ENCODE measurements around the gene PPARG.
"Not testable (repeated sequence)": the region's sequence is repeated elsewhere in the genome, so short reads cannot be mapped to it uniquely, and the experiment has no call there.

Gene PPARG

DNA sequence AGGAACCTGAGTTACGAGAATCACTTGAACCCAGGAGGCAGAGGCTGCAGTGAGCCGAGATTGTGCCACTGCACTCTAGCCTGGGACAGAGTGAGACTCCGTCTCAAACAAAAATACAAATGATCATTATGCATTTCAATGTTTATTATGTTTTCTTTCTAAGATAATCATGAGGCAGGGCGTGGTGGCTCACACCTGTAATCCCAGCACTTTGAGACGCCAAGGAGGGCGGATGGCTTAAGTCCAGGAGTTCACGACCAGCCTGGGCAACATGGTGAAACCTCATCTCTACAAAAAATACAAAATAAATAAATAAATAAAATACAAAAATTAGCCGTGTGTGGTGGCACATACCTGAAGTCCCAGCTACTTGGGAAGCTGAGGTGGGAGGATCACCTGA is 26.7 kb upstream of the PPARG start:
- H3K27ac ChIP-seq (ENCODE audit: low read depth, low read length); H3K4me1 ChIP-seq (ENCODE audit: control insufficient read depth, insufficient read depth, low read length); H3K4me3 ChIP-seq (ENCODE audit: low read depth, low read length); H3K36me3 ChIP-seq (ENCODE audit: control insufficient read depth, insufficient read depth, low read length); H3K27me3 ChIP-seq (ENCODE audit: control insufficient read depth, insufficient read depth, low read length); H3K9ac ChIP-seq (ENCODE audit: low read depth, low read length); H3K9me3 ChIP-seq (ENCODE audit: control insufficient read depth, insufficient read depth, low read length): not testable (repeated sequence)

DNA sequence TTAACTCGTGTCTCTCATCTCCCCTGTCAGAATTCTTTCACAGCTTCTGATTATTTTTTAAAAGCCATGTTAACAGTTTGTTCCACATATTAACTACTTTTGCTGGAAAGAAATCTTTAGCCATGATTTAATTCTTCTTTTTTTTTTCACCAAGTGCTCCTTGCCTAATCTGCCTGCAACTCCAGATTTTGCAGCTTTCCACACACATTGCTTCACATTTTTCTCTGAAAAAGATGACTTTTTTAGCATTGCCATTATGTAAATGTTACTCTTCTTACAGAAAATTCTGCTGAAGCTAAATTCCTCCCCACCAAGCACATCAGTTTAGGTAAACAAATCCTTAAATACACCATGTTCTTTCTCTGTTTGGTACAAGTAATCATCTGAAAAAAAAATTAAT is 23.4 kb upstream of the PPARG start:
- Histone ChIP-seq H3K36me3 (ENCODE audit: control insufficient read depth, insufficient read depth, low read length) (no peaks in the 10 kb centered on the region), H3K9me3 (ENCODE audit: control insufficient read depth, insufficient read depth, low read length) (no peaks in the 10 kb centered on the region), H3K4me3 (ENCODE audit: low read depth, low read length) (no peak overlapping the region), H3K27me3 (ENCODE audit: control insufficient read depth, insufficient read depth, low read length) (no peaks in the 10 kb centered on the region), H3K4me1 (ENCODE audit: control insufficient read depth, insufficient read depth, low read length) (no peaks in the 10 kb centered on the region), H3K27ac (ENCODE audit: low read depth, low read length) (no peak overlapping the region), H3K9ac (ENCODE audit: low read depth, low read length) (no peak overlapping the region)

DNA sequence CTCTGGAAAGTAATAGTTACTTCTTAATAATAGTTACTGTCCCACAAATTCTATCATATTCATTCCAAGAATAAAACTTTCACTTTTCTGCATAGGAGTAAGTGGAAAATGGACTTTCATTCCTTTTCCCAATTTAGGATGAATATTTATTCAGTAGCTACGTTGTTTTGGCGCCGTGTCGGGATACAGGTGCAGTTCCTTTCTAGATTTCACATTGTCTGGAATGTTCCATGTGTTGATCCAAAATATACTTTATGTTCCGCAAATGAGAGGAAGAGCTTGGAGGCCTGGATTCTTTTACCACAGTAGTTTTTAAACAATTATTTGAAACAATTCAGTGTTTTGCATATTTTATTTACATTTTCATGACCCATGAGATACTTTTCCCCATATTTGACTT is 22.8 kb upstream of the PPARG start:
- H3K4me1 ChIP-seq (ENCODE audit: control insufficient read depth, insufficient read depth, low read length), result no peaks in the 10 kb centered on the region
- no peak overlapping the region for H3K4me3 ChIP-seq (ENCODE audit: low read depth, low read length)
- no peaks in the 10 kb centered on the region for H3K9me3 ChIP-seq (ENCODE audit: control insufficient read depth, insufficient read depth, low read length)
- no peak overlapping the region for H3K9ac ChIP-seq (ENCODE audit: low read depth, low read length)
- no peak overlapping the region for H3K27ac ChIP-seq (ENCODE audit: low read depth, low read length)
- H3K27me3 ChIP-seq (ENCODE audit: control insufficient read depth, insufficient read depth, low read length), result no peaks in the 10 kb centered on the region
- H3K36me3 ChIP-seq (ENCODE audit: control insufficient read depth, insufficient read depth, low read length), result no peaks in the 10 kb centered on the region

DNA sequence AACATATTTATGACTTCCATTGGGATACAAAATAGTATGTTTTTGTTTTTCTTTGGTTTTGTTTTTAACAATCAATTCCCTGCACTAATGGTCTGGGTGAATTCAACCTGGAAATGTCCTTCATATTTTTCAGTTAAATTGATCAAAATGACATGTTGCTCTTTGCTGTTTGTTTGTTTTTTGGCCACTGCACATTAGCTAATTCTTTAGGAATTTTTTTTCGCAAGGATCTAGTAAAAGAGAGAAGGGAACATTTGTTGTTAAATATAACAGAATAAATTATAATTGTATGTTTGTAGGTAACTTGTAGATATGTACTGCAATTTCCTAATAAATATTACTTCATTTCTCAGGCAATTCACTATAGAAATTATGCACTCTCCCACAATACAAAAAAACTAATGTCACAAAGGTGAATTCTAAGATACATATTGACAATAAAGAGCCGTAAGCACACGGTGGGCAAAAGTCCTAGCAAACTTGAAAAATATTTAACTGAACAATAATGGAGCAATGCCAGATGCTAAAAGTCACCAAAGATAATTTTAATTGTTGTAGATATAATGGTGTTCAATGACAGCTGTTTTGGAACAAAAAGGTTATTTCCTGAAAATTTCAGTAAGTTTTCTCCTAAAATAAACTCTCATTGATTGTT is 21.4 kb upstream of the PPARG start:
- no peaks in the 10 kb centered on the region for H3K27me3 ChIP-seq (ENCODE audit: control insufficient read depth, insufficient read depth, low read length)
- no peak overlapping the region for H3K27ac ChIP-seq (ENCODE audit: low read depth, low read length)
- H3K4me1 ChIP-seq (ENCODE audit: control insufficient read depth, insufficient read depth, low read length), result no peaks in the 10 kb centered on the region
- H3K4me3 ChIP-seq (ENCODE audit: low read depth, low read length), result no peak overlapping the region
- no peak overlapping the region for H3K9ac ChIP-seq (ENCODE audit: low read depth, low read length)
- no peaks in the 10 kb centered on the region for H3K9me3 ChIP-seq (ENCODE audit: control insufficient read depth, insufficient read depth, low read length)
- no peaks in the 10 kb centered on the region for H3K36me3 ChIP-seq (ENCODE audit: control insufficient read depth, insufficient read depth, low read length)

DNA sequence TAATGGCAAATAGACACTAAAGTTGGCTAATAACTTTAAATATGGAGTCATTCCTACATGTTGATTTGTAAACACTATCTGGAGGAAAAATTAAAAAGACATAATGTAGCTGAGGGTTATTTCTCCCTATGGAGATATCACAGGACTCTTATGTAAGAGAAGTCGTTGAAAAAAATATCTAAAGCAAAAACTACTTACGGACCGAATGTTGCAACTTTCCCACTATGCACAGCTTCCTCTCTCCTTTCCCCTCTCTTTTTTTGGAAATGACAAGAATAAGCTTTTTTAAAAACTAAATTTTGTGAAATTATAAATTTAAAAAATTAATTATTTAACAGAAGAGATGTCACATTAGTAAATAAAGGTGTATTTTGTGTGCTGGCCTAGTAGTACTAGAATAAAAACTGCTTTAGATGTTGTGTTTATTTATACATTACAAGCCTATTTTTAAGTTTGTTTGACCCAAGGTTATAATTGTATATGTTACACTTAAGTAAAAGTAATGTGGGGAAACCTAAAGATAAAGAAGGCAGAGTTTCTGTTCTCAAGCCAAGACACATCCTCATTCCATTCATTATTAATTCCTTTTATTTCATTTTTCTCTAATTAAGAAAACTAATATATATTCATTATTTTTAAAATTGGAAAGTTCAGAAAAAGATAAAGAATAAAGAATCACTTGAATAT is 20.7 kb upstream of the PPARG start:
- Histone ChIP-seq H3K27me3 (ENCODE audit: control insufficient read depth, insufficient read depth, low read length) (no peaks in the 10 kb centered on the region), H3K27ac (ENCODE audit: low read depth, low read length) (no peak overlapping the region), H3K36me3 (ENCODE audit: control insufficient read depth, insufficient read depth, low read length) (no peaks in the 10 kb centered on the region), H3K9me3 (ENCODE audit: control insufficient read depth, insufficient read depth, low read length) (no peaks in the 10 kb centered on the region), H3K4me3 (ENCODE audit: low read depth, low read length) (no peak overlapping the region), H3K4me1 (ENCODE audit: control insufficient read depth, insufficient read depth, low read length) (no peaks in the 10 kb centered on the region), H3K9ac (ENCODE audit: low read depth, low read length) (no peak overlapping the region)

DNA sequence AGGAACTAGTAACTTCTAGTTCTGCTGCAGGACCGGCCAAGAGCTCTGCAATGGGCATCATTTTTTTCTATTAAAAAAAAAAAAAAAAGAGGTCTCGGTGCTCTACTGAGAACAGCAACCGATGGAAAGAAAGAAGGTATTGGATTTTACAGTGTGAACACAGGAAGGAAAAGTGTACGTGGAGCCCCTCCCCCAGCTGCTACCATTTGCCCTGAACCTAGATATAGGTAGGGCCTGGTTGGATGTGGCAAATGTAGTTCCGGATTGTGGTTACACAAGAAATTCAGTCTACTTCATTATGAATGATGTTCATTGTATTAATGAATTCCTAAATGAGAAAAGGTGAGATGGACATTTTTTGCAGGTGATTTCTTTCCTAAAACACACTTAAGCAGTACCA is 17.9 kb upstream of the PPARG start:
- Histone ChIP-seq H3K9me3 (ENCODE audit: control insufficient read depth, insufficient read depth, low read length) (no peaks in the 10 kb centered on the region), H3K9ac (ENCODE audit: low read depth, low read length) (no peak overlapping the region), H3K4me3 (ENCODE audit: low read depth, low read length) (no peak overlapping the region), H3K27me3 (ENCODE audit: control insufficient read depth, insufficient read depth, low read length) (no peaks in the 10 kb centered on the region), H3K4me1 (ENCODE audit: control insufficient read depth, insufficient read depth, low read length) (no peaks in the 10 kb centered on the region), H3K27ac (ENCODE audit: low read depth, low read length) (no peak overlapping the region), H3K36me3 (ENCODE audit: control insufficient read depth, insufficient read depth, low read length) (no peaks in the 10 kb centered on the region)

DNA sequence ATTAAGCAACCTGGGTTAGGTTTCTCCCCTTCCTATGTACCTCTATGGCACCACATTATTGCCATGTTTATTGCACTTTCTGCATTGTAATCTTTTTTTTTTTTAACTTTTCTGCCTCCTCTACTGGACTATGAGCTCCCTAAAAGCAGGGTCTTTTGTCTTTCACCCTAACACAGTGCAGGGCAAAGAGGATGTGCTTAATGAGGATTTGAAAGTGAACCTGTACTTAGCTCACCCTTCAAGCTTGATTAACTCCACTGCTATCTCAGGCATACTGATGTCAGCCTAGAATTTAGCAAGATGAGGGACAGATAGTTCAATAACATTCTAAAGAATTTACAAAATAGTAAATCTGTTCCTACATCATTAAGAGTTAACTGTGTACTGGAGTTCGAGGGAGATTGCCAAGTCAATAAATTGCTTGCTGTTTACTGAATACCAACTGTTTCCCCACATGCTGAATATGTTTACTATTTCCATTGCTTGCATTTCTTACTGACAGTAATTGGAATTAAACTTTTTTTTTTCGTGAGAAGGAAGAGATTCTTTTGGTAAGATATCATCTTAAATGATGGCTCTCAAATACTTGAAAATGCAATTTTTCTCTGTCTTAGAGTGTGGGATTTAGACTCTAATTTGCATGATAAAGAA is 15.7 kb upstream of the PPARG start:
- no peak overlapping the region for H3K4me3 ChIP-seq (ENCODE audit: low read depth, low read length)
- no peaks in the 10 kb centered on the region for H3K4me1 ChIP-seq (ENCODE audit: control insufficient read depth, insufficient read depth, low read length)
- no peaks in the 10 kb centered on the region for H3K27me3 ChIP-seq (ENCODE audit: control insufficient read depth, insufficient read depth, low read length)
- H3K27ac ChIP-seq (ENCODE audit: low read depth, low read length), result no peak overlapping the region
- no peak overlapping the region for H3K9ac ChIP-seq (ENCODE audit: low read depth, low read length)
- no peaks in the 10 kb centered on the region for H3K9me3 ChIP-seq (ENCODE audit: control insufficient read depth, insufficient read depth, low read length)
- no peaks in the 10 kb centered on the region for H3K36me3 ChIP-seq (ENCODE audit: control insufficient read depth, insufficient read depth, low read length)

DNA sequence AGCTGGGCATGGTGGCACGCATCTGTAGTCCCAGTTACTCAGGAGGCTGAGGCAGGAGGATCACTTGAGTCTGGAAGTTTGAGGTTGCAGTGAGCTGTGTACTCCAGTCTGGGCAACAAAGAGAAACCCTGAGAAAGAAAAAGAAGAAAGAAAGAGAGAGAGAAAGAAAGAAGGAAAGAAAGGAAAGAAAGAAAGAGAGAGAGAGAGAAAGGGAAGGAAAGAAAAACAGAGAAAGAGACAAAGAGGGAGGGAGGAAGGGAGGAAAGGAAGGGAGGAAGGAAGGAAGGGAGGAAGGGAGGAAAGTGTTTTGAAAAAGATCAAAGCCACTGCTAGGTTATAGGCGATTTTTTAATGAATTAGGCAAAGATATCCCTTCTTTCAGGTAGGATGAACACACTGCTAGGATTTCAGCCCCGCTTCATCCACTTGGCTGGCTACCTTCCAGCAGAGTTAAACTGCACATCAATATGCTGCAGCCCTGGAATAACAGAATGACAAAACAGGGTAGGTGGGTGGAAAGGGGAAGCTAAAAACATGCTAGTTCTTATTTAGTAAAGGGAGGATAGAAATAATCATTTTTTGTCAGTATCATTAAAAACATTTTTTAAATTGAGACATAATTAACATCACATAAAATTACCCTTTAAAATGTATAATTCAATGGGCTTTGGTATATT is 12.8 kb upstream of the PPARG start:
- no peak overlapping the region for H3K9ac ChIP-seq (ENCODE audit: low read depth, low read length)
- no peaks in the 10 kb centered on the region for H3K27me3 ChIP-seq (ENCODE audit: control insufficient read depth, insufficient read depth, low read length)
- no peak overlapping the region for H3K4me3 ChIP-seq (ENCODE audit: low read depth, low read length)
- H3K27ac ChIP-seq (ENCODE audit: low read depth, low read length), result no peak overlapping the region
- no peaks in the 10 kb centered on the region for H3K4me1 ChIP-seq (ENCODE audit: control insufficient read depth, insufficient read depth, low read length)
- H3K9me3 ChIP-seq (ENCODE audit: control insufficient read depth, insufficient read depth, low read length), result no peaks in the 10 kb centered on the region
- no peaks in the 10 kb centered on the region for H3K36me3 ChIP-seq (ENCODE audit: control insufficient read depth, insufficient read depth, low read length)

DNA sequence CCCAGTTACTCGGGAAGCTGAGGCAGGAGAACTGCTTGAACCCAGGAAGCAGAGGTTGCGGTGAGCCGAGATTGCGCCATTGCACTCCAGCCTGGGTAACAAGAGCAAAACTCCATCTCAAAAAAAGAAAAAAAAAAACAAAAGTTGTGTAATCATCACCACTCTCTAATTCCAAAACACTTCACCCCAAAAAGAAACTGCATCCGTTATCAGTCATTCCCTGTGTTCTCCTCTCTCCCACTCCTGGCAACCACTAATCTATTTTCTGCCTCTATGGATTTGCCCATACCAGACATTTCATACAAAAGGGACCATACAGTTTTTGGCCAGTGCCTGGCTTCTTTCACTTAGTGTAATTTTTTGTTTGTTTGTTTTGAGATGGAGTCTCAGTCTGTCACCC is 12.0 kb upstream of the PPARG start:
- H3K27me3 ChIP-seq (ENCODE audit: control insufficient read depth, insufficient read depth, low read length); H3K9me3 ChIP-seq (ENCODE audit: control insufficient read depth, insufficient read depth, low read length); H3K4me3 ChIP-seq (ENCODE audit: low read depth, low read length); H3K9ac ChIP-seq (ENCODE audit: low read depth, low read length); H3K27ac ChIP-seq (ENCODE audit: low read depth, low read length); H3K4me1 ChIP-seq (ENCODE audit: control insufficient read depth, insufficient read depth, low read length); H3K36me3 ChIP-seq (ENCODE audit: control insufficient read depth, insufficient read depth, low read length): not testable (repeated sequence)

DNA sequence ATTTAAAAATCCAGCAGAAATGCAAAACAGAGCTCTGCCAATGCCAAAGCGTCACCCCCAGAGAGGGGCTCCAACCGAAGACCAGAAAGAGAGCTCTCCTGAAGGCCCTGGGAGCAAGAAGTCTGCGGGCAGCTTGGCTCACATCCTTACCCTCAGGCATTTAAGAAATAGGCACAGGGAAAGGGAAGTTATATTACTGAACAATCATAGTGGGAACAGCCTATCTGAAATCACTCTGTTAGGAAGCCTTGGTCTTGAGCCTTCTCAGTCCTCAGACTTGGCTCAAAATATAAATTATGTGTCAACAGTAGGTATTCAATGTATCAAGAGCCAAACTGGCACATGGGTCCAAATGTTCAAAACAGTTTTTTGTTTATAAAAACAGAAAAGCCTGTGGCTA is 10.3 kb upstream of the PPARG start:
- Histone ChIP-seq H3K9me3 (ENCODE audit: control insufficient read depth, insufficient read depth, low read length) (no peaks in the 10 kb centered on the region), H3K27ac (ENCODE audit: low read depth, low read length) (no peak overlapping the region), H3K9ac (ENCODE audit: low read depth, low read length) (no peak overlapping the region), H3K36me3 (ENCODE audit: control insufficient read depth, insufficient read depth, low read length) (no peaks in the 10 kb centered on the region), H3K4me1 (ENCODE audit: control insufficient read depth, insufficient read depth, low read length) (no peaks in the 10 kb centered on the region), H3K27me3 (ENCODE audit: control insufficient read depth, insufficient read depth, low read length) (no peaks in the 10 kb centered on the region), H3K4me3 (ENCODE audit: low read depth, low read length) (no peak overlapping the region)

All from HUES48 (cell line).